Epithelial cell of proximal tubule (primary cell): ENCODE measurements around the gene OSBPL9. TPM values are rescaled to one million over a fixed set of nuclear protein-coding genes. Genes with fewer than 3 reads are reported as not detected.
"Not testable (repeated sequence)": the region's sequence is repeated elsewhere in the genome, so short reads cannot be mapped to it uniquely, and the experiment has no call there.

Experiments used
- DNase-seq: peaks from one replicate; pipeline ENCODE4 v3.0.0-alpha.2; 2011; ENCODE audit warnings: low read depth
- H3K4me3 ChIP-seq: 2 replicates; pipeline ENCODE4 v1.5.1; 2011; ENCODE audit warnings: low read depth, mild to moderate bottlenecking, low read length
- total RNA-seq: library from RNA; depleted of rRNA; stranded (reverse); fragments of >200 nt; gene quantifications from 2 replicates; pipeline ENCODE4 v1.2.3, GENCODE V29; 2015
- TF ChIP-seq, protein P1 (sequence below): conservative IDR thresholded peaks from 2 replicates; pipeline ENCODE4 v1.5.1; 2012; ENCODE audit warnings: low read depth, mild to moderate bottlenecking, low read length

The OSBPL9 gene
- total RNA-seq, 1 donor from 2014 or later = 69.7 TPM

DNA sequence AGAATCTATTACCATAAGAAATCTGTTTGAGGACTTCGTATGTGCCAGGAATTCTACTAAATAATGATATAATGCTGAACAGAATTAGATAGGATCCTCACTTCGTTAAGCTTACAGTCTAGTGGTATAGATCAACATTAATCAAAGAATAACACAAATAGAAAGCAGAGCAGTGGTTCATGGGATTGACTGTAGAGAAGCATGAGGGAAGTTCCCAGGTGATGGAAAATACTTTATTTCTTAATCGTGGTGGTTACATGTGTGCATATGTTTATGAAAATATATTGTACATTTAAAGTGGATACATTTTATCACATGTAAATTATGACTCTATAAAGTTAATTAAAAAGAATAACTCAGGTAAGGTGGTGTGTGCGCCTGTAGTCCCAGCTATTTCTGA, 110.5 kb downstream of the OSBPL9 start:
- TF ChIP-seq, protein P1, sequence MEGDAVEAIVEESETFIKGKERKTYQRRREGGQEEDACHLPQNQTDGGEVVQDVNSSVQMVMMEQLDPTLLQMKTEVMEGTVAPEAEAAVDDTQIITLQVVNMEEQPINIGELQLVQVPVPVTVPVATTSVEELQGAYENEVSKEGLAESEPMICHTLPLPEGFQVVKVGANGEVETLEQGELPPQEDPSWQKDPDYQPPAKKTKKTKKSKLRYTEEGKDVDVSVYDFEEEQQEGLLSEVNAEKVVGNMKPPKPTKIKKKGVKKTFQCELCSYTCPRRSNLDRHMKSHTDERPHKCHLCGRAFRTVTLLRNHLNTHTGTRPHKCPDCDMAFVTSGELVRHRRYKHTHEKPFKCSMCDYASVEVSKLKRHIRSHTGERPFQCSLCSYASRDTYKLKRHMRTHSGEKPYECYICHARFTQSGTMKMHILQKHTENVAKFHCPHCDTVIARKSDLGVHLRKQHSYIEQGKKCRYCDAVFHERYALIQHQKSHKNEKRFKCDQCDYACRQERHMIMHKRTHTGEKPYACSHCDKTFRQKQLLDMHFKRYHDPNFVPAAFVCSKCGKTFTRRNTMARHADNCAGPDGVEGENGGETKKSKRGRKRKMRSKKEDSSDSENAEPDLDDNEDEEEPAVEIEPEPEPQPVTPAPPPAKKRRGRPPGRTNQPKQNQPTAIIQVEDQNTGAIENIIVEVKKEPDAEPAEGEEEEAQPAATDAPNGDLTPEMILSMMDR = no peak
- no peak overlapping the region for H3K4me3 ChIP-seq
- no peak for DNase-seq

DNA sequence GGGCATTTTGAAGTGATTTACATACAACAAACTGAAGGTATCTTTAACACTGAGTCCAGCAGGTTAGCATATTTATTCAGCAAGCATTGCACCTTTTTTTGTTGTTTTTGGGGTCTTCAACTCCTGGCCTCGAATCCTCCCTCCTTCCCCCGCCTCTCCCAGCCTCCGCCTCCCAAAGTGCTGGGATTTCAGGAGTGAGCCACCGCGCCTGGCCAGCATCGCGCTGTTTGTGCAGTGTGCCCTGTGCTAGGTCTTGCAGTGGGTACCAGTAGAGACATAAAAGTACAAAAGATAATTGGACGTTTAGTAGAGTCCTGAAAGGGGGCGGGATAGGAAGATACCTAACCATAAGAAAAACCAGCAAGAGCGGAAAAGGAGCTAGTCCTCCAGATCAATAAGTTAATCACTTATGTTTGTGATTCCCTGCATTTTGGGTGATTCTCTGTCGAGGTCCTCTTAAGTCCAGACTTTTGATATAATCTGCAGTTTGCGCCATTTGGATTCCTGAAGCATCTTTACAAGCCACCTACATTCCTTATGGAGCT, 111.8 kb downstream of the OSBPL9 start:
- DNase-seq = no peak
- TF ChIP-seq, protein P1 = no peak
- H3K4me3 ChIP-seq = peak overlapping the region; percentile 82

DNA sequence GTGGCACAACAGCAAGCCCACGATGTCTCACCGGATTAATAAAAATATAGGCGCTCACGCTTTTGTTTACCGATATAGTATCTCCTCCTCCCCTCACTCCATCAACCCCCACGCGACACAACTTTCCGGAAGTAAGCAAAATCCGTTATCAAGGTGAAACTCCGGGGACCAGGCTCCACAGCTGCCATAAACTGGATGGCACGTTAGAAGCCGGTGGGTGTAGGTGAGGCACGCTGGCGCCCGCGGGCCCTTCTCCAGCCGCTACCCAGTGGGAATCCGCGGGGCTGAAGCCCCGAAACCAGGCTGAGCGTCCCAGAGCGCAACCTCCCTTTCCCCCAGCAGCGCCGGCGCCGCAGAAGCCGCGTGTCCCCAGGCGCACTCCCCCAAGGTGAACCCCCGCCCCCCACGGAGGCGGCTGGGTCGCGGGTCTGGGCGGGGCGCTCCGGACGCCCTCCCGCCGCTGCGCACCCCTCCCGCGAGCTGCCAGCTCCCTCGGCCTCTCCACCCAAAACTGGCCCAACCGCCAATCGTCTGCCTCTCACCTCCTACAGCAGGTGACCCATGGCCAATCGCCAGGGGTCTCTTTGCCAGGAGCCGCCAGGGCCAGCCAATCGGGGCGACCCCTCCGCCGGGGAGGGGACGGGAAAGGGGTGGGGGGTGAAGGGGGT, 112.4 kb downstream of the OSBPL9 start:
- TF ChIP-seq, protein P1 = no peak
- no peak for DNase-seq
- peak overlapping the region; percentile 82 for H3K4me3 ChIP-seq

DNA sequence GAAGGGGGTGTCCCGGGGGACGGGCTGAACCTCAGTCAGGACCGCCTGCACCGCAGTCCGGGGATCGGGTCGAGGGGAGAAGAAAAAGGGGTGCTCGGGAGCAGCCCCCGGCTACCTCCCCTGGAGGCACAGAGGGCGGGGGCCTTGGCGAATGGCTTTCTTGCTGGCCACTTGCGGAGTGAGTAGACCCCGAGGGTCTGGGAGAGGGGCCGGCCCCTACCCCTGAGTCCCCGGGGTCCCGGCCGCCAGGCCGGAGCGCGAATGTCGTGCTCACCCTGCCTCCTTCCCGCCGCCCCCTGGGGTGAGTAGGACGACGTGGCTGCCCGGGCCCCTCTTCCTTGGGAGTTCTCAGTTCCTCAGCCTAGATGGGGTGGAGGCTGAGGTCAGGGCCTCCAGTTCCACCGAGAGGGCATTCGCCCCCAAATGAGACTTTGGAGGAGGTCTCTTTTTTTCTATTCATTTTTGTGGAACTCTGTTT, 113.0 kb downstream of the OSBPL9 start:
- TF ChIP-seq, protein P1 = no peak
- no peak for DNase-seq
- peak overlapping the region; percentile 82 for H3K4me3 ChIP-seq

DNA sequence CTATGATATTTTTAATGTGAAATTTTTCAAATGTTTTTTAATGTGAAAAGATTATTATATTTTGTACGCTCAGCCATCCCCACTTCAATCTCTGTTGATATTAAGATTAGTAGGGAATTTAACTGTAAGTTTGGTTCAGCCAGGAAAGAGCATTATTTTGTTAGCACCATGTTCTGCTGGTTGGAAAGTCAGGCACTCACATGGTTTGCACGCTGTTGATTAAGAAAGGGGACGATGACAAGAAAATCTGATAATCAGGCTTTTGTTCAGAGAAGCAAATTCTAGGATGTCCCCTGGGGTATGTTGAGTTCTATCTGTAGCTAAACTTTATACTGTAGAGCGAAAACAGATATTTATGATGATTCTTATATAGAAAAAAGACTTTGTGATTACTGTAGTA, 115.1 kb downstream of the OSBPL9 start:
- no peak overlapping the region for H3K4me3 ChIP-seq
- DNase-seq = no peak
- TF ChIP-seq, protein P1 = no peak

DNA sequence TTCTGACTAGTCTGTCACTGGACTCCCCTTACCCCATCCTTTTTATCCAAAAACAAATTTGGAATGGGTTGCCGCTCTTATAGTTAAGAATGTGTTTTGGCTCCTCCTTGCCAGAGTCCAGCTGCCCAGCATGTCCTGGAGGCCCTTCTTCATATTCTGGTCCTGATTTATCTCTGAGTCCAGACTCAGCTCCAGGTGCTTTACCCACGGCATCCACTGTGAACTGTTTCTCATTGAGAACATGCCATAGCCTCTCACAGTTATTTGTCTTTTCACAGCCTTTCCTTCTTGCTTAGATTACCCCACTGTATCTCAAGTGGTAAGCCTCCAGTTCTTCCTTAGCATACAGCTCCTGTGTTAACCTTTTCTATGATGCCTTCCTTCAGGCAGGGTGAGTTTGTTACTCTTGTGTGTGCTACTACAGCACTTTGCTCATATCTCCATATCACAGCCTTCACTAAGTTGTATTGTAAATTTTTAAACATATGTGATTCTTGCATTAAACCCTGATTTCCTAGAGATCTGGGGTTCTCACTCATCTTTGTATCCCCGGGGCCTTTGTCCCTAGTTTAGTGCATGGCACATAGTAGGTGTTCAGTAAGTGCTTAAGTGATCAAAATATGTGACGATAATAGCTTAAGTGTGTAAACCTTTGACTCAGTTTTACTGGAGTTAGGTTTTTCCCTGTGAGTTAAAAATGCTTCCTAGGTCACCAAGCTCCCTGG, 116.0 kb downstream of the OSBPL9 start:
- no peak for DNase-seq
- TF ChIP-seq, protein P1 = no peak
- H3K4me3 ChIP-seq = no peak overlapping the region

DNA sequence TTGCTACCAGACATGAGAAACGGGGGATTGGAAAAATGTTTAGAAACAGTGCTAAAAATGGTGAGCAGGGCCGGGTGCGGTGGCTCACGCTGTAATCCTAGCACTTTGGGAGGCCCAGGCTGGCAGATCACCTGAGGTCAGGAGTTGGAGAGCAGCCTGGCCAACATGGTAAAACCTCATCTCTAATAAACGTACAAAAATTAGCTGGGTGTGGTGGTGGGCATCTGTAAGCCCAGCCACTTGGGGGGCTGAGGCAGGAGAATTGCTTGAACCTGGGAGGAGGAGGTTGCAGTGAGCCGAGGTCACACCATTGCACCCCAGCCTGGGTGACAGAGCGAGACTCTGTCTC, 116.5 kb downstream of the OSBPL9 start:
- not testable (repeated sequence) for DNase-seq, H3K4me3 ChIP-seq
